Measurements from ENCODE around the gene TM9SF3.
A peak's percentile ranks its signal among the peaks of the same experiment; 100 is the strongest.
"Not testable (repeated sequence)": the region's sequence is repeated elsewhere in the genome, so short reads cannot be mapped to it uniquely, and the experiment has no call there.

Gene TM9SF3

GRCh38 chr10:96570511-96570910 is 16.3 kb downstream of the TM9SF3 start:
- DNase-seq (ENCODE audit: low read depth in 3 of 3): no peak

- no peak for DNase-seq (ENCODE audit: low read depth in 3 of 3)
Observed at GRCh38 chr10:96568402-96568801, 18.4 kb downstream of the TM9SF3 start.

- no peak for DNase-seq (ENCODE audit: low read depth in 3 of 3)
Observed at GRCh38 chr10:96565774-96566173, 21.0 kb downstream of the TM9SF3 start.

GRCh38 chr10:96560966-96561887 is 25.6 kb downstream of the TM9SF3 start:
- DNase-seq (ENCODE audit: low read depth in 3 of 3): no peak

- DNase-seq (ENCODE audit: low read depth in 3 of 3): no peak
Observed at GRCh38 chr10:96560489-96560888, 26.3 kb downstream of the TM9SF3 start.

GRCh38 chr10:96556003-96556402 is 30.8 kb downstream of the TM9SF3 start:
- no peak for DNase-seq (ENCODE audit: low read depth in 3 of 3)

GRCh38 chr10:96555330-96555729 is 31.5 kb downstream of the TM9SF3 start:
- no peak for DNase-seq (ENCODE audit: low read depth in 3 of 3)

- DNase-seq (ENCODE audit: low read depth in 3 of 3): no peak
Observed at GRCh38 chr10:96548589-96548988, 38.2 kb downstream of the TM9SF3 start.

GRCh38 chr10:96545558-96545957 is 41.3 kb downstream of the TM9SF3 start:
- not testable (repeated sequence) for DNase-seq (ENCODE audit: low read depth in 3 of 3)

- DNase-seq (ENCODE audit: low read depth in 3 of 3): no peak
Observed at GRCh38 chr10:96541921-96542320, 44.9 kb downstream of the TM9SF3 start.

GRCh38 chr10:96540240-96540639 is 46.6 kb downstream of the TM9SF3 start:
- DNase-seq (ENCODE audit: low read depth in 3 of 3): no peak

GRCh38 chr10:96538683-96539082 is 48.1 kb downstream of the TM9SF3 start:
- DNase-seq (ENCODE audit: low read depth in 3 of 3): no peak

- no peak for DNase-seq (ENCODE audit: low read depth in 3 of 3)
Observed at GRCh38 chr10:96536129-96536528, 50.7 kb downstream of the TM9SF3 start.

GRCh38 chr10:96532523-96532922 is 54.3 kb downstream of the TM9SF3 start:
- no peak for DNase-seq (ENCODE audit: low read depth in 3 of 3)

GRCh38 chr10:96529634-96530279 is 57.1 kb downstream of the TM9SF3 start:
- no peak for DNase-seq (ENCODE audit: low read depth in 3 of 3)

GRCh38 chr10:96524741-96525140 is 62.1 kb downstream of the TM9SF3 start:
- DNase-seq (ENCODE audit: low read depth in 3 of 3): no peak

GRCh38 chr10:96517284-96517683 is 69.5 kb downstream of the TM9SF3 start:
- DNase-seq (ENCODE audit: low read depth in 3 of 3): no peak

- no peak for DNase-seq (ENCODE audit: low read depth in 3 of 3)
Observed at GRCh38 chr10:96516337-96516736, 70.5 kb downstream of the TM9SF3 start.

GRCh38 chr10:96513698-96514561 is 72.9 kb downstream of the TM9SF3 start, which contains the start of gene TLL2:
Gene TLL2, minus strand, starts transcription at chr10:96513926. Its CDS starts 241 bp downstream, at chr10:96513685.
- DNase-seq (ENCODE audit: low read depth in 3 of 3): peak in 1 of 3 experiments; percentile 19

- DNase-seq (ENCODE audit: low read depth in 3 of 3): peak in 1 of 3 experiments; percentile 13
Observed at GRCh38 chr10:96513305-96513697, 73.5 kb downstream of the TM9SF3 start.

GRCh38 chr10:96512524-96513304 is 74.1 kb downstream of the TM9SF3 start:
- no peak for DNase-seq (ENCODE audit: low read depth in 3 of 3)

Data from stimulated activated CD4-positive, alpha-beta T cell treated with anti-CD3 and anti-CD28 coated beads, TNF-alpha, amount 100 ng/mL, for 4 hours (primary cell).